HG03108 (cell line): ENCODE results near the gene SPHK2.
A peak's percentile ranks its signal among the peaks of the same experiment; 100 is the strongest.

ENCODE experiments used
- ATAC-seq: cut with Tn5 transposase; IDR thresholded peaks from one replicate; pipeline ENCODE4 v1.9.1; 2021; ENCODE audit warnings: moderate library complexity; ENCODE audit not compliant: unreplicated experiment

Gene SPHK2

GRCh38 chr19:48635966-48636858, 16.9 kb downstream of the SPHK2 start:
- ATAC-seq: no peak

- ATAC-seq: peak; percentile 0
Measured at GRCh38 chr19:48636859-48637448, 17.6 kb downstream of the SPHK2 start, which contains the start of gene DBP. TSS of gene DBP (minus strand) at chr19:48637379. CDS start at chr19:48636994, 385 bp downstream.

- ATAC-seq: peak; percentile 66
Measured at GRCh38 chr19:48637449-48637947, 18.2 kb downstream of the SPHK2 start.

- peak; percentile 3 for ATAC-seq
Measured at GRCh38 chr19:48637948-48638830, 18.9 kb downstream of the SPHK2 start.

GRCh38 chr19:48638831-48639381, 19.6 kb downstream of the SPHK2 start:
- no peak for ATAC-seq

- no peak for ATAC-seq
Measured at GRCh38 chr19:48639483-48640375, 20.4 kb downstream of the SPHK2 start.

- no peak for ATAC-seq
Measured at GRCh38 chr19:48641850-48642249, 22.5 kb downstream of the SPHK2 start.

GRCh38 chr19:48642862-48643261, 23.6 kb downstream of the SPHK2 start:
- no peak for ATAC-seq

GRCh38 chr19:48644355-48644754, 25.0 kb downstream of the SPHK2 start:
- no peak for ATAC-seq

- peak; percentile 42 for ATAC-seq
Measured at GRCh38 chr19:48644839-48645619, 25.7 kb downstream of the SPHK2 start.

GRCh38 chr19:48645620-48646000, 26.3 kb downstream of the SPHK2 start:
- no peak for ATAC-seq

- peak; percentile 71 for ATAC-seq
Measured at GRCh38 chr19:48646001-48646721, 26.9 kb downstream of the SPHK2 start, which contains the start of gene CA11. TSS of gene CA11 (minus strand) at chr19:48646187. CDS start at chr19:48645632, 555 bp downstream.

- no peak for ATAC-seq
Measured at GRCh38 chr19:48646722-48647216, 27.5 kb downstream of the SPHK2 start.

GRCh38 chr19:48648134-48648533, 28.8 kb downstream of the SPHK2 start:
- ATAC-seq: no peak

- no peak for ATAC-seq
Measured at GRCh38 chr19:48650974-48651682, 31.8 kb downstream of the SPHK2 start.

GRCh38 chr19:48651683-48652048, 32.4 kb downstream of the SPHK2 start:
- ATAC-seq: no peak

- no peak for ATAC-seq
Measured at GRCh38 chr19:48654299-48655059, 35.2 kb downstream of the SPHK2 start.
